HPDE6-E6E7 (cell line): ENCODE results near the gene TIMP4.

Experiments
- DNase-seq: peaks from one replicate; pipeline ENCODE4 v3.0.0; 2011; ENCODE audit warnings: missing footprints; ENCODE audit errors: extremely low spot score

The TIMP4 gene

GRCh38 chr3:12147049-12147780 is 11.5 kb downstream of the TIMP4 start:
- DNase-seq = no peak

GRCh38 chr3:12143949-12144504 is 14.7 kb downstream of the TIMP4 start:
- DNase-seq = no peak

GRCh38 chr3:12142476-12142875 is 16.2 kb downstream of the TIMP4 start:
- DNase-seq = no peak

- no peak for DNase-seq
Observed at GRCh38 chr3:12141350-12141749, 17.4 kb downstream of the TIMP4 start.

- DNase-seq = peak; percentile 4
Observed at GRCh38 chr3:12139111-12139511, 19.6 kb downstream of the TIMP4 start.

GRCh38 chr3:12138044-12138443 is 20.7 kb downstream of the TIMP4 start:
- no peak for DNase-seq

- DNase-seq = no peak
Observed at GRCh38 chr3:12136371-12136770, 22.3 kb downstream of the TIMP4 start.

- DNase-seq = peak; percentile 31
Observed at GRCh38 chr3:12135029-12135657, 23.6 kb downstream of the TIMP4 start.

- no peak for DNase-seq
Observed at GRCh38 chr3:12132881-12133280, 25.8 kb downstream of the TIMP4 start.

- no peak for DNase-seq
Observed at GRCh38 chr3:12131351-12132090, 27.2 kb downstream of the TIMP4 start.

- DNase-seq = no peak
Observed at GRCh38 chr3:12127391-12127790, 31.3 kb downstream of the TIMP4 start.

- DNase-seq = no peak
Observed at GRCh38 chr3:12125772-12126171, 32.9 kb downstream of the TIMP4 start.

- no peak for DNase-seq
Observed at GRCh38 chr3:12121466-12121865, 37.2 kb downstream of the TIMP4 start.

GRCh38 chr3:12120374-12121140 is 38.2 kb downstream of the TIMP4 start:
- no peak for DNase-seq

- no peak for DNase-seq
Observed at GRCh38 chr3:12117473-12117872, 41.2 kb downstream of the TIMP4 start.

GRCh38 chr3:12116870-12117269 is 41.8 kb downstream of the TIMP4 start:
- no peak for DNase-seq

GRCh38 chr3:12115849-12116248 is 42.9 kb downstream of the TIMP4 start:
- no peak for DNase-seq

GRCh38 chr3:12115104-12115503 is 43.6 kb downstream of the TIMP4 start:
- no peak for DNase-seq

- DNase-seq = no peak
Observed at GRCh38 chr3:12114251-12114650, 44.5 kb downstream of the TIMP4 start.

- DNase-seq = no peak
Observed at GRCh38 chr3:12107071-12107713, 51.5 kb downstream of the TIMP4 start.
